Erythroblast (primary cell): Measurements from ENCODE around the gene PNO1.
A peak's percentile ranks its signal among the peaks of the same experiment; 100 is the strongest.

Source experiments
- DNase-seq, 2 experiments: peaks; one replicate each; lab custom pipeline; 2025; lab: John Stamatoyannopoulos, UW
- GATA1 ChIP-seq: IDR thresholded peaks from 2 replicates; pipeline ENCODE4 v1.6.1; 2011; ENCODE audit warnings: low read depth, mild to moderate bottlenecking, control low read depth, low read length, moderate library complexity
- POLR2A ChIP-seq: IDR thresholded peaks from 2 replicates; pipeline ENCODE4 v1.6.1; 2011; ENCODE audit warnings: mild to moderate bottlenecking, low read length

Gene PNO1

DNA sequence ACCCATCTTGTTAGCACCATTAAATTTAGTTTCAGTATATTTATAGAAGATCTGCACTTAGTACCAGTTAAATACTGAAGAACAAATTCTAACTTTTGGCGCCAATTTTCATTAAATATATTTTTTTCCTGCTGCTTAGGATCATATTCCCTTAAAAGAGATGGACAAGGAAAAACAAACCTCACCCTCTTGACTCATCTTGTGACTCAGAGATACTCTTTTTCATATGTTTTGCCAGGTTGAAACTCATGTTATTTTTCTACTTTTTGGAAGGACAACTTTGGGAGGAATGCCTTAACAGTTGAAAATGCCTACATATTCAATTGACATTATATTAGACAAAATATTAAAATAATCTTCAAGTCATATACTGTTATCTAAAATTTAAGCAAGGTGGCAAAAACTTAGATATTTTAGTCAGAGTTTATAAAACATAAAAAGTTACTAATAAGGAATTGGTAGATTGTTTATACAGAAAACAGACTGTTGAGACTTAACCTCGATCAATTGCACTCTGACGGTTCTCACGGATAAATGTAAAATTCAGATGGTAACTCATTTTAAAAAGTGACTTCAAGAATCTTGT lies 36.2 kb downstream of the PNO1 start:
- peak in 1 of 2 experiments; percentile 71 for DNase-seq
- TF ChIP-seq GATA1 (no peak), POLR2A (no peak)

DNA sequence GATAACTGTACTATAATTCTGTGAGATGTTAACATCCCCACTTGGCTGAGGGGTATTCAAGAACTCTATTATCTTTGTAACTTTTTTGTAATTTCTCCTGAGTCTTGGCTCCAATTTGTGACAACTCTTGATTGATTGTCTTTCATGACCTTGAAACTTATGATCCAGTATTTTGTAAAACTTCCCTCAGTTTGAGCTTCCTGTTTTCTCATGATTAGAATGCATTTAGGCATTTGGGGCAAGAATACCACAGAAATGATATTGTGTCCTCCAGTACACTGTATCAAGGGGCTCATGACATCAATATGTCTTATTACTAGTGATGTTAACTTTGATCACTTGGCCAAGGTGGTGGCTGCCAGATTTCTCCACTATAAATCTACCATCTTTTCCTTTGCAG lies 37.4 kb downstream of the PNO1 start:
- no peak for DNase-seq
- TF ChIP-seq GATA1 (no peak), POLR2A (no peak)

DNA sequence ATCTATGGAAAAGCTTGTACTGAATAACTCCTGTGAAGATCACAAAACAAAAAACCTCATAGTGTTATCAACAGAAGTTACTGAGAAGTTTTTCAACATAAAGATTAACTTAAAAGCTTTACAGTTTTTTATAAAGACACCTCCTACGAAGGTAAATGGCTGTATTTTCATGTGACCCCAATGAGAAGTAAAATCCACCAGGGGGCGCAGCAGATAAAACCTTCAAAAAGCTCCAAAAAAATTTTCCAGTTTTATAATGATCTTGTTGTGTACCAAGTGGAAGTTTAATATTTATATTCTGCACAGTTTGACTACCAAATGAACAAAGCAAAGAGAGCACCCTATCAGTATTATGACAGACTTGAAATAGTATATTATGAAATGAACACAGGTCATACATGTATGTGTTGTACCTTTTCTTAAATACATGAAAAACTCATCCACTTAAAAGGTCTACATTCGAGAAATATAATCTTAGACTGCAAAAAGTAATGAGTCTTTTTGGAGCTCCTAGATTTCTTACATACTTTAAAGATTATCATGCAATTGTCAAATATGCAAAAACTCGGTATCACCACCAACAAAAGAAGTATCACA lies 38.5 kb downstream of the PNO1 start:
- TF ChIP-seq GATA1, result no peak
- no peak for TF ChIP-seq POLR2A
- DNase-seq, result peak; percentile 66 to 81

DNA sequence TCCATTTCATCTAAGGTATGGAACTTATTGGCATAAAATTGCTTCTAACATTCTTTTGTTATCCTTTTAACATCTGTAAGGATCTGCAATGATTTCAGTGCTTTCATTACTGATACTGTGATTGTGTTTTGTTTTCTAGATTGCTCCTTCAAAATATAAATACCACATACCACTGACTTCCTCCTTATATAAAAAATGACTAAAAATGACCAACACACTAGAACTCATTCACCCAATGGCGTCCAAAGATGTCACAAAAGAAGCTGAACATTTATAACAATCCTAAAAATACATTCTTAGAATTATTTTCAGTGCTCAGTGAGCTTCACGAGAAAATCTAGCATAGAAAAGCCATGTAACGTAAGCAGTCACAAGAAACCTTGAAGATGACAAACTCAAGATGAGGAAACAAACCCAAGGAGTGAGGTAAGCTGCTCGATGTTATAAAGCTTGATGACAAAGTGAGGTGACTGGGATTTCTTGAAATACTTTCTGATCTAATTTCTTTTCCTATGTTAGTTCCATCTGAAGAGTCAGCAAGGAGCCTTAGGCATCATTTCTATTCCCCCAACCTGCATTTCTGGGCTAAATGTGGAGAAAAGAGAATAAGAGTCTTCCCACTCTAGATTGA lies 42.6 kb downstream of the PNO1 start:
- TF ChIP-seq GATA1, result no peak
- peak in 1 of 2 experiments; percentile 33 for DNase-seq

DNA sequence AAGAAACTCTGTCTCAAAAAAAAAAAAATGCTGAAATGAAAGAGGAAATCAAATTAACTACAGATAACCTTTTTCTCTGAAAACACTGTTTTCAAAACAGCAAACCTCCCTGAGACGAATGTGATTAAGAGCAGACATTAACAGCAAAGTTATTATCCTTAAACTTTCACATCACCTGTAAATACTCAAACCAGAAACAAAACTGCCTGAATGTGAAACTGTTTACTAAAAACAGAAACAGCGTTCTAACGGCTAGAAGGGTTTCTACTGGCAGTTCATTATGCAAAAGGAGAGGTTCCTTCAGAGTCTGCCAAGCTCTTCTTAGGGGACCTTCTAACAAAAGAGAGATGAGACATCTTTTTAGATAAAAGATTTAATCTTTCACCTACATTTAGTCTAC lies 45.9 kb downstream of the PNO1 start:
- no peak for DNase-seq
- TF ChIP-seq GATA1 (no peak), POLR2A (no peak)

DNA sequence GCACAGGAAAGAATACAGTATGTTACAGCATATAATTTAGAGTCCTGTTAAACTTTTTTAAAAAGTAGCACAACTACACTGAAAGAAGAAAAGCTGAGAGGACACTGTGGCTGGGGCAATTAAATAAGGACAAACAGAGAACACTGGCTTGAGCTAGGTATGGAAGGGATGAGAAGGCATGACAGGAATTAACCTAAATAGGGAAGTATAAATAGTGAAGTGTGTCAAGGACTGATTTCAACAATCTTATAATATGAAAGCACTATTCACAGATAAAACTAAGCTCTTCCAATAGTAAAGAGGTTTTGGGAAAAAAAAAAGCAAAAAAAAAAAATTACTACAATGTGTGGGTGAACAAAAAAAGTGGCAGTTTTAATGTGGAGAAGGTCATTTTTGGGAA lies 49.1 kb downstream of the PNO1 start:
- DNase-seq, result no peak
- no peak for TF ChIP-seq POLR2A
- TF ChIP-seq GATA1, result no peak

DNA sequence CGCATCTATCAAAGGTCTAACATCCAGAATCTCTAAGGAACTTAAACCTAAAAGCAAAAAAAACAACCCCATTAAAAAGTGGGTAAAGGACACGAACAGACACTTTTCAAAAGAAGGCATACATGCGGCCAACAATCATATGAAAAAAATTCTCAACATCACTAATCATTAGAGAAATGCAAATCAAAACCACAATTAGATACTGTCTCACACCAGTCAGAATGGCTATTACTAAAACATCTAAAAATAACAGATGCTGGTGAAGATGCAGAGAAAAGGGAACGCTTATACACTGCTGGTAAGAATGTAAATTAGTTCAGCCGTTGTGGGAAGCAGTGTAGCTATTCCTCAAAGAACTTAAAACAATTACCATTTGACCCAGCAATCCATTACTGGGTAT lies 56.7 kb downstream of the PNO1 start:
- no peak for DNase-seq
- TF ChIP-seq GATA1 (no peak), POLR2A (no peak)

DNA sequence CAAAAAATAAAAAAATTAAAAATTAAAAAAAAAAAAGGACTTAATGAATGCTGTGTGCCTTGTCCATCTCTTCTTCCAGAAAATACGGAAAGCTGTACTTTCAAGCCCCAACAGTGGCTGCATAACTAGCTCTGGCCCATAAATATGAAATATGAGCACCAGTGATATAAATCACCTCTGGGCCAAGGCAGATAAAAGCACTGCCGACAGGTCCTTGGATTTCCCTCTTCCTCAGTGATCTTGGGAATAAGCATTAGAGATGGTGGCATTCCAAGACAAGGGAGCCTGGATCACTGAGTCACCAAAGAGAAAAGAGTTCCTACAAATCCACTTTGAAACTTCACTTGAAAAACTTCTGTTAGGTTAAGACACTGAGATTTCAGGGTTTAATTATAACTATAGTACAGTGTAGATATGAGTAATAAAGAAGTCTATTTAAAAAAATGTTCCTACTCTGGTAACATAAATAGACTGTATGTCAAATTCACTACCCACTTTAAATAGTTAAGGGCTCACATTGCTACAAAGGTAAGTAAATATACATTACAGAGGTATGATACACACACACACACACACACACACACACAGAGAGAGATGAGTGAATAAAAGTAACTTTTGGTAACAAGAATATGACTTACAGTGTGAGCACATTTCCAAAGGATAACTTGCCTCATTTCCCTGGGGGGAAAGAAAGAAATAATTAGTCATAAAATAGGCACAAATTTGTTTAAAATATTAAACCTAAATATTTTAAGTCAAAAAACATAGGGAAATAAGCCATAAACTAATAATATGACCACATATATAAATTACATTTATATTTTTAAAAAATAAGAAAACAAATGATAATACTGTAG lies 59.0 kb downstream of the PNO1 start:
- no peak for TF ChIP-seq GATA1
- no peak for TF ChIP-seq POLR2A
- no peak for DNase-seq

DNA sequence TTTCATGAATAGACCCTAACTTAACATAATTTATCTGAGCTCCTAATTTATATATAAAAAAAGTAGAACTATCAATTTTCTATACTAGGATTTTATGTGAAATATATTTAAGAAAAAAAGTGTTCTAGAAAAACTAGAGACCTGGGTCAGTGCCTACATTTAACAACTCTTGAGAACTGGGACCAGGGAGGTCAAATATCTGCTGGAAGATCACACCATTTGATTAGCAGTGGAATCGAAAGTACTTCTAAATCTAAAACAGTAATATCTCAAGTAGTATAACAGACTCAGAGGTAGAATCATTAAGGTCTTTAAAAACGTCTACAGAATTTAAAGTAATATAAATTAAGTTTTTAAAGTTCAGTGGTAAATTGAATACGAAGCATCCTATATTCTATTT lies 60.0 kb downstream of the PNO1 start:
- peak; percentile 45 to 60 for DNase-seq

DNA sequence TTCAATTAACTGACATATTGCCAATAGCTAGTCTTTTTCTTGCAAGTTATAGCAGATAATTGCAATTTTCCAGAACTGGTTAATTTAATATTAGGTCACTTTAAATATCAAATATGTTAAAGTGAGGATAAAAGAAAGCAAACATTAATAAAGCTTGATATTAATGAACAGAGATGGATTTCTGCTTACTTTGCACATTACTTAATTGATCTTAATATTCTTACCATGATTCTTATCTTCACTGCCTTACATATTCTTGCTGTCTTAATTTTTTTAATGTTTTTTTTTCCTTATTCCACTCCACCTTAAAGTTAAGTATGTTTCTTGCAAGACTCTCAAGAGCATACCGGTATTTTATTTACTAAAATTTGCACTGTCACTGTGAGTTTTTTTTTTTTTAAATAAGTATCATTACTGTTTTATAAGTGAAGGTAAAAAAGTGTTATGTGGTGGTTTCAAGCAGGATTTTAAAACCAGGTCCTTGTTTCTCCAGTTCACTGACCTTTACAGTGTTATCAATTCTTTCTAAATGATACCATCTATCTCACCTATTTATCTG lies 60.7 kb downstream of the PNO1 start:
- DNase-seq, result peak; percentile 39 to 64
- TF ChIP-seq GATA1 (no peak), POLR2A (no peak)

More for the DNA sequence above, 60.0 kb downstream of the PNO1 start:
- TF ChIP-seq POLR2A (no peak), GATA1 (no peak)

DNA sequence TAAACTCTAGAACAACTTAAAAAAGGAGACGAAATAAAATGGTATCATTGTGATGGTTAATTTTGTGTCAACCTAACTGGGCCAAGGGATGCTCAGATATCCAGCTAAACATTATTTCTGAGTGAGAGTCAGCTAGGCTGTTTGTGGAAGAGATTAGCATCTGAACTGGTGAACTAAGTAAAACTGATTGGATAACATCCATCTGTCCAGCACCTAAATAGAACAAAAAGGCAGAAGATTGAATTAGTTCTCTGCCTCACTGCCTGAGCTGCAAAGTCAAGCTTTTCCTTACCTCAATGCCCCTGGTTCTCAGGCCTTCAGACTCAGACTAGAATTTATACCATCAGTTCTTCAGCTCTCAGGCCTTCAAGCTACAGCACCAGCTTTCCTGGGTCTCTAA lies 64.6 kb downstream of the PNO1 start:
- DNase-seq, result no peak
- TF ChIP-seq GATA1 (no peak), POLR2A (no peak)

DNA sequence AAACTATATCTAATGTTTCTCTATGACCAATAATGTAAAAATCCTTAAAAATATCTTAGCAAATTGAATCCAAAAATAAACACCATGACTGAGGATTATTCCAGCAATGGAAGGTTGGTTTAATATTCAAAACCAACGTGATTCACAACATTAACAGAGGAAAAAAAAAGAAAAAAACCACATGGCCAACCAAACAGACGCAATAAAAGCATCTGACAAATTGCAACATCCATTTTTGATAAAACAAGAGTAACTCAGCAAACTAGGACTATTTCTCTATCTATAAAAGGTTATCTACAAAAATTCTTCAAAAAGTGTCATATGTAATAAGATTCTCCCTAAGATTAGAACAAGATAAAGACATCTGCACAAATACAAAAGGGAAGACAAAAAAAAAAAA lies 65.7 kb downstream of the PNO1 start:
- no peak for DNase-seq
- TF ChIP-seq POLR2A, result no peak
- no peak for TF ChIP-seq GATA1

DNA sequence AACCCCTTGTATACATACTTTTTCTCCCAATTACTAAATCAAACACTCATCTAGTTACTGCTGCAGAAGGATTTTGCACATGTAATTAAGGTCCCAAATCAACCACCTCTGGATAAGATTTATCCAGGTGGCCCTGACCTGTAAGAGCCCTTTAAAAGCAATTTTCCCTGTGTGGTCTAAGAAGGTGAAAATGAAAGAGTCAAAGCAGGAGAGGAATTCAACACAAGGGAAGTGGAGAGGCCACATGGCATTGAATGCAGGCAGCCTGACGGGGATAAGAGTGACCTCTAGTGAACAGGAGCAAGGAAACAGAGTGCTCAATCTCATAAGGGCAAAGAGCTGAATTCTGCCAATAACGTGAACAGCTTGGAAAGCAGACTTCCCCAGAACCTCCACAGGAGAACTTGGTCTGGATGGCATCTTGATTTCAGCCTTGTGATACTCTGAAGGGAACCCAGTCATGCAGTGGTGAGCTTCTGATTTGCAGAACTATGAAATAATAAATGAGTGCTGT lies 67.5 kb downstream of the PNO1 start:
- peak; percentile 28 to 60 for DNase-seq
- TF ChIP-seq POLR2A, result no peak
- TF ChIP-seq GATA1, result no peak
